Kidney glomerular epithelial cell (primary cell): ENCODE results near the gene HOXC5.

Experiments used
- DNase-seq: peaks from one replicate; lab custom pipeline; 2025; lab: John Stamatoyannopoulos, UW

HOXC5 gene

GRCh38 chr12:54019924-54020590, 12.8 kb upstream of the HOXC5 start:
- peak; percentile 35 for DNase-seq

- no peak for DNase-seq
Measured at GRCh38 chr12:54020591-54021405, 12.1 kb upstream of the HOXC5 start.

- DNase-seq: no peak
Measured at GRCh38 chr12:54021432-54022013, 11.3 kb upstream of the HOXC5 start.

GRCh38 chr12:54022960-54023884, 9.6 kb upstream of the HOXC5 start:
- no peak for DNase-seq

GRCh38 chr12:54024127-54024526, 8.7 kb upstream of the HOXC5 start:
- DNase-seq: no peak

- DNase-seq: no peak
Measured at GRCh38 chr12:54024581-54025305, 8.1 kb upstream of the HOXC5 start.

- DNase-seq: no peak
Measured at GRCh38 chr12:54025499-54026405, 7.1 kb upstream of the HOXC5 start.

GRCh38 chr12:54026640-54027441, 6.0 kb upstream of the HOXC5 start:
- DNase-seq: no peak

GRCh38 chr12:54027442-54027786, 5.4 kb upstream of the HOXC5 start:
- no peak for DNase-seq

- DNase-seq: no peak
Measured at GRCh38 chr12:54028314-54029201, 4.3 kb upstream of the HOXC5 start, which contains the start of gene HOXC6. Gene HOXC6, plus strand, starts transcription at chr12:54028440. Its CDS starts 82 bp downstream, at chr12:54028522.

GRCh38 chr12:54029529-54030441, 3.1 kb upstream of the HOXC5 start:
- DNase-seq: no peak

GRCh38 chr12:54030442-54030801, 2.4 kb upstream of the HOXC5 start:
- no peak for DNase-seq

- no peak for DNase-seq
Measured at GRCh38 chr12:54030889-54031471, 1.9 kb upstream of the HOXC5 start.

GRCh38 chr12:54031480-54031879, 1.4 kb upstream of the HOXC5 start:
- DNase-seq: no peak

- DNase-seq: no peak
Measured at GRCh38 chr12:54032086-54032619, 697 bp upstream of the HOXC5 start.

- no peak for DNase-seq
Measured at GRCh38 chr12:54033106-54033979, 493 bp downstream of the HOXC5 start.
